Measurements from ENCODE around the gene C2CD2L.

DNA sequence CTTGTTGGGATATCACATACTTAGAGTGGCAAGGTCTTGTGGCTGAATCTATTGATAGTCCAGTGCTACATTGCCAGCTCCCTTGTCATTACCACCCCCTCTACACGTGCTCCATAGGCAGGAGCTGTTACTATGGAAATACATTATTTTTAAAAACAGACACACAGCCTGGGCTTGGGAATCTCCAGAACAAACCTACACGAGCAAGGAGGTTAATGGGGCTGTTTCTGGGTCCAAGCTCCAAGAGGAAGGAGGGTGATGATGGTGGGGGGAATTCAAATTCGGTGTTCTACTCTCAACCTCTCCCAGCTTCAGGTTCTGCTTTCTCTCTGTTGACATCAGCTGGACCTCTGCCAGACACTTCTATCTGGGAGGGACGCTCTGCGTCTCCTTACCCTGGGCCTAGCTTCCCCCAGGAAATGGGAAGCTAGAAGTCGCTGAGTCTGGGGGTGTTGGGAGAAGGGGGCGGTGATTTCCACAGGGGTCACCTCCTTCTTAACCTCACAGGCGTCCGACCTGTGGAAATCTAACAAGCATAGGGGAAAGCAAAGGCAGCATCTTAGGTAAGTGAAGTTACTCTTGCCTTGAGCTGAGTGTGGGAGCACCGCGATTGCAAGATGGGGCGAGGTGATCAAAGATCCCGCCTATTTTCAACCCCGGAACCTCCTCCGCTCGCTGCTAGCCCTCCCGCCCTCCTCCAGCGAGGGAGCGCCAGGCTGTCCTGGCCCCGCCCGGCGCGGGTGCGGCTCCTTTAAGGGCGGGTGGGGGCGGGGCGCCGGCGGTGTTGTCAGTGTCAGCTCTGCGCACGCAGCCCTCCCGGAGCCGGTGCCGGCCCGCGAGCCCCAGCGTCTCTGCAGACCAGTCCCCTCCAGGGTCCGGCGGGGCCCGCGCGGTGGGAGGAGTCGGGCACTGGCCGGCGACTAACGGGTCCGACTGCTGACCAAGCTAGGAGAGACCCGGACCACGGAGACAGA lies at the start of gene C2CD2L:
- TF ChIP-seq POLR2A (IDR thresholded peaks at IDR 0.05; ENCODE audit: low read length), result peak; percentile 76
- TF ChIP-seq GATA1 (IDR thresholded peaks at IDR 0.05; ENCODE audit: low read depth, low read length), result no peak

Measured in erythroblast (primary cell).